ENCODE data around the gene FIGNL1. TPM values are rescaled to one million over a fixed set of nuclear protein-coding genes. Genes with fewer than 3 reads are reported as not detected.

FIGNL1 gene
- total and polyA plus RNA-seq, 2 of the 4 experiments (the other 2 are of a cell fraction) = 8.2 to 27.1 TPM

GRCh38 chr7:50454968-50455367 lies 4.8 kb upstream of the FIGNL1 start:
- intact Hi-C loops (cut with micrococcal nuclease) (no loop called here), dilution Hi-C loops (cut with HindIII; ENCODE audit: low sequenced_read_pairs, unreplicated experiment) (no loop called here), in situ Hi-C loops (cut with MboI; ENCODE audit: low sequenced_read_pairs) (loop anchor here (25.0 kb wide), 1 partner anchor 232 kb away; no protein-coding TSS in a partner anchor)
- no peak overlapping the region for H3K9ac ChIP-seq (ENCODE audit: low read depth, low read length)
- no peak overlapping the region for H2BK120ac ChIP-seq (ENCODE audit: low read depth, low read length)
- CTCF ChIA-PET = no interaction called here
- H3K14ac ChIP-seq (replicated peaks; ENCODE audit: low read depth, low read length) = no peak overlapping the region
- H4K20me1 ChIP-seq (ENCODE audit: insufficient read depth, low read length) = no peaks in the 10 kb centered on the region
- no peak for TF ChIP-seq RFX5 (IDR thresholded peaks at IDR 0.05; ENCODE audit: low read depth, low read length)
- no peak for TF ChIP-seq RAD21 (IDR thresholded peaks at IDR 0.05; ENCODE audit: low read length)
- TF ChIP-seq RCOR1 (IDR thresholded peaks at IDR 0.05; ENCODE audit: insufficient replicate concordance, low read length) = no peak
- no peak for TF ChIP-seq ELK1 (IDR thresholded peaks at IDR 0.05; ENCODE audit: borderline replicate concordance, low read depth, low read length)
- no peak for TF ChIP-seq FOS (IDR thresholded peaks at IDR 0.05; ENCODE audit: low read depth, low read length)
- no peak for TF ChIP-seq POLR2A (IDR thresholded peaks at IDR 0.05; ENCODE audit: low read depth, low read length)
- TF ChIP-seq NFE2L2 (IDR thresholded peaks at IDR 0.05; ENCODE audit: low read depth, low read length) = no peak
- no peak for TF ChIP-seq CTCF (conservative IDR thresholded peaks at IDR 0.05; ENCODE audit: low read depth, low read length)
- TF ChIP-seq MAFK (IDR thresholded peaks at IDR 0.05; ENCODE audit: low read depth, low read length) = no peak
- no peak for TF ChIP-seq CHD1 (IDR thresholded peaks at IDR 0.05; ENCODE audit: low read depth, low read length)
- no peak for TF ChIP-seq CEBPB (IDR thresholded peaks at IDR 0.05; ENCODE audit: low read depth, low read length)
- no peak for TF ChIP-seq MAZ (IDR thresholded peaks at IDR 0.05; ENCODE audit: borderline replicate concordance, low read depth, low read length)
- TF ChIP-seq BHLHE40 (IDR thresholded peaks at IDR 0.05; ENCODE audit: low read depth, low read length) = no peak
- no peak for TF ChIP-seq SMC3 (IDR thresholded peaks at IDR 0.05; ENCODE audit: low read depth, low read length)
- no peak overlapping the region for H4K91ac ChIP-seq (ENCODE audit: insufficient read depth, low read depth, low read length)
- H2AK9ac ChIP-seq (replicated peaks; ENCODE audit: low read depth, low read length, poor library complexity) = no peak overlapping the region
- BruUV-seq (replicated peaks) = no TSS peak
- H3K4me2 ChIP-seq (ENCODE audit: low read depth, low read length) = no peak overlapping the region
- no peak overlapping the region for H2AK5ac ChIP-seq (ENCODE audit: low read depth, low read length)
- no peak overlapping the region for H3K56ac ChIP-seq (ENCODE audit: extremely low read depth, insufficient read depth, low read length)
- ATAC-seq (ENCODE audit: low read depth) (no peak), DNase-seq (no peak)
- no peak overlapping the region for H4K8ac ChIP-seq (ENCODE audit: low read depth in 2 of 2, low read length in 2 of 2)
- H3K9me3 ChIP-seq (ENCODE audit: control insufficient read depth, insufficient read depth, low read length) = no peaks in the 10 kb centered on the region
- H3K79me1 ChIP-seq (ENCODE audit: low read depth in 1 of 2, low read length in 2 of 2) = peaks cover 0 to 2% of the 10 kb centered on the region in 2 experiments; a peak in 1 of 4 replicates
- H3K9me1 ChIP-seq (ENCODE audit: insufficient read depth, low read length) = no peaks in the 10 kb centered on the region
- no peak overlapping the region for H3K18ac ChIP-seq (ENCODE audit: low read depth, low read length)
- H3K27me3 ChIP-seq (ENCODE audit: control insufficient read depth, insufficient read depth, low read length) = peaks cover 9% of the 10 kb centered on the region
- H3K4me1 ChIP-seq (ENCODE audit: control insufficient read depth, insufficient read depth, low read length) = no peaks in the 10 kb centered on the region
- H3K4me3 ChIP-seq (ENCODE audit: insufficient read depth, low read depth, low read length) = no peak overlapping the region
- no peak overlapping the region for H2BK5ac ChIP-seq (ENCODE audit: low read depth, low read length, poor library complexity, severe bottlenecking)
- H2BK20ac ChIP-seq (ENCODE audit: low read depth, low read length) = no peak overlapping the region
- no peak overlapping the region for H2BK15ac ChIP-seq (ENCODE audit: low read depth, low read length)
- H3K27ac ChIP-seq (ENCODE audit: insufficient read depth, low read length) = no peak overlapping the region
- no peak overlapping the region for H3K4ac ChIP-seq (ENCODE audit: low read depth, low read length)
- WGBS, 2 experiments (ENCODE audit: extremely low coverage in 2 of 2, insufficient read length in 1 of 2) = 80% methylated on average over 2 of the region's 5 CpGs; no CpG with 5 or more reads in 1 of the 2 experiments
- H2AFZ ChIP-seq (replicated peaks; ENCODE audit: low read length, poor library complexity) = no peak overlapping the region
- POLR2A ChIA-PET (ENCODE audit: unreplicated experiment) = no interaction called here
- no peaks in the 10 kb centered on the region for H3K36me3 ChIP-seq (ENCODE audit: control insufficient read depth, insufficient read depth, low read length)
- no peak overlapping the region for H4K5ac ChIP-seq (ENCODE audit: low read depth, low read length)
- H3K23ac ChIP-seq (ENCODE audit: low read depth, low read length) = no peak overlapping the region
